T follicular helper cell (primary cell): ENCODE results near the gene TTC7B.

ENCODE experiments used
- DNase-seq: peaks from one replicate; pipeline ENCODE4 v3.0.0-alpha.2; 2020; ENCODE audit warnings: low read depth

Gene TTC7B

GRCh38 chr14:90741682-90741946 is 74.6 kb downstream of the TTC7B start:
- DNase-seq, result no peak

- DNase-seq, result no peak
Measured at GRCh38 chr14:90740946-90741681, 75.1 kb downstream of the TTC7B start.

DNA sequence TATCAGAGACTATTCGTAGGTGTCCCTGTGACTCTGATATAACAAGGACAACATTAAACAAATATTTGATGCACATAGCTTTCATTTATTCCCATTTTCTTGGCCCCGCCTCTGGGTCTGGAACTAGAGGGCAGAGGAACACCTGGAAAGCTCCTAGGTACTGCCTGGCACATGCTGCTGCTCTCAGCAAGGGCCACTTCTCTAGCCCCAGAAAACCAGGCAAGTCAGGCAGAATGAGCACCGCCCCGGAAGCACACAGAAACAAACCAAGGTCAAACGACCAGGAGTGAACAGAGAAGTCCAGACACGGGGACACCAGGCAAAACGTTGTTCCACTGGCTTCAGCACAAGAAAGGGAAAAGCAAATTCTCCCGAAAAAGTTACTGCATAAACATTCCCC is 76.1 kb downstream of the TTC7B start:
- no peak for DNase-seq

- DNase-seq, result no peak
Measured at GRCh38 chr14:90739318-90740068, 76.7 kb downstream of the TTC7B start.

GRCh38 chr14:90733139-90733808 is 83.0 kb downstream of the TTC7B start:
- no peak for DNase-seq

DNA sequence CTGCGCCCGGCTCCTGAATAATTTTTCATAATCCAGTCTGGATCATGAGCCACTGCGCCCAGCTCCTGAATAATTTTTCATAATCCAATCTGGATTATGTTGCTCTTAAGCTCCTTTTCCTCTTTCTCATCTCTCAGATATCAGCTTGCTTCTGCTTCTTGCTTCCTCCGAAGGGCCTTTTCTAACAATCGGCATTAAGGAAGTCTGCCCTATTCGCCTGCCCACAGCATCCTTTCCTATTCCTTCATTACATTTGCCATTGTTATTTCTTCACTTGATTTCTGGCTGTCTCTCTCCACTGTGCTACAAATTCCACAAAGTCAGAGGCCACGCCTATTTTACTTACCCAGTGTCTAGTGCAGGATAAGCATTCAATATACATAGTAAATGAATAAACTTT is 83.5 kb downstream of the TTC7B start:
- no peak for DNase-seq

- DNase-seq, result no peak
Measured at GRCh38 chr14:90732139-90732538, 84.1 kb downstream of the TTC7B start.

- no peak for DNase-seq
Measured at GRCh38 chr14:90731487-90731886, 84.7 kb downstream of the TTC7B start.

GRCh38 chr14:90730206-90730766 is 85.9 kb downstream of the TTC7B start:
- no peak for DNase-seq

DNA sequence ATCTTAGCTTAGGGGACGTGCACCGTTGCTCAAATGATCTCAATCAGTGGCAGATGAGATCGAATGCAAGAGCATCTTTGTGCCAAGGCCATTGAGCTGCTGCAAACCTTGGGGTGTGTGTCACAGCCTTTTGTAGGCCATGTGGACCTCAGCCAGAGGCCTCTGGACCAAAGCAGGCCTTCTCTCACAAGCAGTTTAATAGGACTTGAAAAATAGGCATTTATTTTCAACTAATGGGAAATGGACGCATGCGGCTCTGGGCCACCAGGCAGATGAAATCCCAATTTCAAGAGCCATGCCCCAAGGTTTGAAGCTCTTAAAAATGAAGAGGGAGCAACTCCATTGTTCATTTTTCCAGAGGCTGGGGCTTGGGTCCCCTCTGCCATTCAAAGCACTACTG is 87.3 kb downstream of the TTC7B start:
- DNase-seq, result no peak

DNA sequence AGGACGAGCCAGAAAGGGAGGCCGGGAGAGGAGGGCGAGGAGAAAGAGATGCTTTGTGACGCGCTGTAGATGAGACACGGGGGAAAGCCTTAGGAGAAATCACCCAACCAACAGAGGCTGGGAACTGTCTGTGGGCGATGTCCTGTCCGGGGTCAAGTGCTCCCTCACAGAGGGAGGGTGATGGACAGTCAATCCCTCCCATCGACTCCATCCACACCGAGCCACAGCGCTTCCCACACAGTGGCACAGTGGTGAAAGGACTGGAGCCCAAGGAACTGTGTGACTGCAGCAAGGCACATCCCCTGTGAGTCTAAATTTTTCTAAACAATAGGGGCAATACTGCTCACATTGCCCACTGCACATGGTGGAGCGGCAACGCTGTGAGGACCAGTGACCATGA is 89.1 kb downstream of the TTC7B start:
- DNase-seq, result no peak

DNA sequence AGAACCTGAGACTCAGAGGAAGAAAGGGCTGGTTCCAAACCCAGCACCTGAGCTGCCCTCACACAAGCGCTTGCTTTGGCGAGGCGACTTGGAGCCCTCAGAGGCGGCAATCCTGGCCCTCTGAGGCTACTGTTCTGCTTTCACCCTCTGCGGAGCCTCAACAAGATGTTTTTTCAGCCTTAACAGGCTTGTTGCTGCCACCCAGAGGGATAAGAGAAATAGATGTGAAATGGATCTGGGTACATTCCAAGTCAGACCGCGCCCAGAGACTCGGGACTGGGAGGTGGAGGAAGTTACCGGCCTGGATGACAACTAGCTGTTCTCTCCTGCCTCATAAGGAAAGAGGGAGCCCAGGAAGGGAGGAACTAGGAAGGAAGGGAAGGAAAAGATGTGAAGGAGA is 89.6 kb downstream of the TTC7B start:
- no peak for DNase-seq

- DNase-seq, result no peak
Measured at GRCh38 chr14:90724866-90725265, 91.4 kb downstream of the TTC7B start.

GRCh38 chr14:90722590-90722989 is 93.6 kb downstream of the TTC7B start:
- DNase-seq, result no peak

- no peak for DNase-seq
Measured at GRCh38 chr14:90721619-90722305, 94.5 kb downstream of the TTC7B start.

DNA sequence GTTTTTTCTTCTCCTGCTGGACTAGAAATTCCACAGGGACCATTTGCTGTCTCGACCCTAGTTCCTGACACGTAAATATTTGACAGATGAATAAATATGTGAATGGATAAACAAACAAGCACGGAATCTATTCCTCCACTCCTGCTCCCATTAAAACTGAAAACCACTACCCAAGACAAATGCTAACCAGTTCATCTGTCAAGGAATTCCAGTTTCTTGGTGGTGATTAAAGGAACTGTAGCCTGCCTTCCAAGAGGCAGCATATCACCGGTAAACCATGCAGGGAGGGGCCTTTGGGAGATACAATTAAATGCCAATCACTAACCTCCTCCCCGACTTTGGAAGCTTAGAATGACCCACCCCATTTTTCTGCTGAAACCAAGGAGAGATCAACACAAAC is 95.4 kb downstream of the TTC7B start:
- no peak for DNase-seq

DNA sequence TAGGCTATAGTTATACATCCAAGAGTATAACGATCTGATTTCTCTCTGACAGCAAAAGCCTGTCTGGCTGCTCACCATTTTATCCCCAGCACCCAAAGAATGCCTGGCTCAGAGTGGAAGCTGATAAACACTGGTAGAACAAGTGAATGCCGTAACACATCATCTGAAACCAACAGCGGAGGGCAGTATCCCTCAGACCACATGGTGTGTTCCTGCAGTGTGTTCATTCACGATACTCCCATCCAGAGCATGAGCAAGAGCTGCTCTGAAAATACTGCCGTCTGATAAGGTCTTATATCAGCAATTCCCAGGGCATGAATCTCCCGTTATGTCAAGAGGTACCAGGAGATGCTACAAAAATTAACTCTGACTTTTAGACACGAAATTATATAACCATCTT is 95.9 kb downstream of the TTC7B start:
- no peak for DNase-seq

DNA sequence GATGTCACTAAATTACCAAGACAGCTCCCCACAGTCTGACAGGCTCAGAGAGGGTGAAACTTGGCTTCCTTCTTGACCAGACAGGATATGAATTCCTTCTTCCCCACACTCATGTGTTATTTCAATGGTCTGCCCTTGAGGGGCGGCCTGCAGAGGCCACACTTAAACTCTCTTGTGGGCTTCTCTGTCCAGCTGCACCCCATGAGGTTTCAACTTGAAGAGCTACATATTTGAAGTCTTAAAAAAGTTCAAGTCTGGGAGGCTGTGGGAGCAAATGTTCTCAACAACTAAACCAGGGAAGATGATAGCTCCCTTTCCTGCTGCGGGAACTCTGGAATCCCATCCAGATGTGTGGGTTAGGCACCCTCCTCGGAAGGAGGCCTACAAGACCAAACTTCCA is 98.3 kb downstream of the TTC7B start:
- no peak for DNase-seq

GRCh38 chr14:90715993-90716392 is 100.2 kb downstream of the TTC7B start:
- DNase-seq, result no peak

DNA sequence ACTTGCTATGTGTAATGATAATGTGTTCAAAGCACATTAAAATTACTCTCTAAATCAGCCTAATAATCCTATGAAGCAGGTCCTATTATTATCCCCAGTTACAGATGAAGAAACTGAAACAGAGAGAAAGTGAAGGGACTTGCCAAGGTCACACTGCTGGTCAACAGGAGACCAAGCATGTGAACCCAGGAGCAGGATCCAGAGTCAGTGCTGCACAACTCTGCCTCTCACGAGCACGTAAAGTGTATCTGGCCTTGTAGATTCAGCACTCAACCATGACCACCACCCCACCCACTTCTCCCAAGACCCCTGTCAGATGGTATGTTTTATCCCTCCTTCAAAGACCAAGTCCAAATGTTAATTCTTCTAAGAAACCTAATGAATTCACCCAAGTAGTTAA is 100.7 kb downstream of the TTC7B start:
- DNase-seq, result no peak

DNA sequence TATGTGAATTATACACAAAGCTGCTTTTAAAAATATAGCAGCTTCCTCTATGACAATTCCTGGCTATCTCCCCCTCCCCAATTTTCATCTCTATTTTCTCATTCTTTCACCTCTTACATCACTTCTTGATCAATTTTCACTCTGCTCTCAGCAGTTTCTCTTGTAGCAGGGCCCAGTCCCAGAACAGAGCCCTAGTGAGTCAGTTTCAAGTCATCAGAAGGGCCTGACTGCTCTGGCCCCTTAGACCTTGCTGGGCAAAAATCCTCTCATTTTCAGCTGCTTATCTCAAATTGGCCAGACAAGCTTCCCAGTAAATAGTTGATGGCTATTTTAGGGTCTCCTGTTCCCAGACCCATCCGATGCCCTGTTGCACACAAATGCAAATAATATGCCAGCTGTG is 101.4 kb downstream of the TTC7B start:
- no peak for DNase-seq

DNA sequence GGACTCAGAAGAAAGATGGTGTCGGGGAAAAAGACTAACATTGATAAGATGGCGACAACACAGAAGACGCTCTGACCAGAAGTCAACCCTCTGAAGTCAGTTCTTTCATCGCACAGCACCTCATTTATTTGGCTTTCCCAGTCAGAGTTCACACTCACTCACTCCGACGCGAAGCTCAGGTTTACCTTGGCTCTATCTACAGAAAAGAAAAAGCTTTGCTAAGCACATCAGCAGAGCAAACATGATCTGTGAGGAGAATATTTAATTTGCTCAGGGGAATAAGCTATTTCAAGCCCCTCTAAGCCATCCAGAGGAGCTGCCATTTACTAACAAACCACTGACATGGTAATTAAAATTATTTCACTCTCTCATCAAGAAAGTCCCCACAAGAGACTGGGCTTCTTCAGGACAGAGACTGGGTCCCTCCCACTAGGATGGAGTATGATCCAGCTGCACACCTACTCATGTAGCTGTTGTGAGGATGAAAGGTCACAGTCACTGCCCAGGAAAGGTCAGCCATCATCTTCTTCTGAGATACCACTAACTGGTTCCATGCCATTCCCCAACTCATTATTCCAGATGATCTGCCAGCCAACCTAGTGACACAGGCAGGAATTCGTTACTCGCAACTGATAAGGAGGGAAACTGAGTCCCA is 111.4 kb downstream of the TTC7B start:
- no peak for DNase-seq
